CD14-positive monocyte (primary cell): ENCODE measurements around the gene CHEK1. TPM values are rescaled to one million over a fixed set of nuclear protein-coding genes. Genes with fewer than 3 reads are reported as not detected.

Experiments
- DNase-seq, 3 donors: peaks; one replicate each; pipeline ENCODE4 v3.0.0-alpha.2; 2011 to 2022
- H2AFZ ChIP-seq: 2 replicates; pipeline ENCODE4 v1.6.0; 2012; ENCODE audit warnings: mild to moderate bottlenecking, low read depth, low read length, inconsistent platforms; ENCODE audit not compliant: insufficient read depth, poor library complexity, severe bottlenecking
- H3K27ac ChIP-seq, 2 donors: 1 replicate in 1 of 2; 2 replicates in 1 of 2; pipeline ENCODE4 v1.5.1; 2012 to 2013; ENCODE audit warnings: low read length in 2 of 2, control low read depth in 1 of 2, inconsistent platforms in 1 of 2, low read depth in 1 of 2, mild to moderate bottlenecking in 1 of 2
- H3K27me3 ChIP-seq, 2 donors: one replicate each; pipeline versions ENCODE4 v1.6.0 to v1.6.1; 2011 to 2013; ENCODE audit warnings: low read length in 2 of 2; ENCODE audit not compliant: control insufficient read depth in 2 of 2, insufficient read depth in 2 of 2
- H3K36me3 ChIP-seq, 2 donors: replicated peaks in 1 of 2; 1 replicate in 1 of 2; 2 replicates in 1 of 2; pipeline versions ENCODE4 v1.5.1 to v1.6.1; 2012 to 2013; ENCODE audit warnings: low read length in 2 of 2, control low read depth in 1 of 2, inconsistent platforms in 1 of 2, mild to moderate bottlenecking in 1 of 2; ENCODE audit not compliant: insufficient read depth in 2 of 2, control insufficient read depth in 1 of 2
- H3K4me1 ChIP-seq, 2 donors: 1 replicate in 1 of 2; 2 replicates in 1 of 2; pipeline versions ENCODE4 v1.5.1 to v1.6.1; 2012 to 2013; ENCODE audit warnings: low read length in 2 of 2, control low read depth in 1 of 2, inconsistent platforms in 1 of 2, mild to moderate bottlenecking in 1 of 2, moderate library complexity in 1 of 2; ENCODE audit not compliant: insufficient read depth in 2 of 2, control insufficient read depth in 1 of 2
- H3K4me2 ChIP-seq: replicated peaks from 2 replicates; pipeline ENCODE3; 2012; ENCODE audit warnings: low read length, moderate library complexity, mild to moderate bottlenecking; ENCODE audit not compliant: poor library complexity, severe bottlenecking; ENCODE audit errors: extremely low read depth
- H3K4me3 ChIP-seq, 3 experiments: fragments of 200-600 bp in 1 of 3; sonication (generic) in 1 of 3; replicated peaks in 1 of 3; 1 replicate in 2 of 3; 2 replicates in 1 of 3; pipeline ENCODE4 v1.5.1; 2011 to 2013; ENCODE audit warnings: low read length in 3 of 3, mild to moderate bottlenecking in 3 of 3, control low read depth in 2 of 3, low read depth in 2 of 3, inconsistent platforms in 1 of 3, moderate library complexity in 1 of 3
- H3K79me2 ChIP-seq: 2 replicates; pipeline ENCODE4 v1.6.0; 2012; ENCODE audit warnings: mild to moderate bottlenecking, control low read depth, inconsistent platforms, low read length, moderate library complexity; ENCODE audit not compliant: insufficient read depth
- H3K9ac ChIP-seq: 2 replicates; pipeline ENCODE4 v1.6.0; 2017; ENCODE audit warnings: low read length, mild to moderate bottlenecking; ENCODE audit not compliant: insufficient read depth, poor library complexity, severe bottlenecking
- H3K9me3 ChIP-seq, 2 donors: replicated peaks in 1 of 2; 1 replicate in 1 of 2; 2 replicates in 1 of 2; pipeline versions ENCODE4 v1.5.1 to v1.6.1; 2012 to 2013; ENCODE audit warnings: low read length in 2 of 2, control low read depth in 1 of 2; ENCODE audit not compliant: control insufficient read depth in 1 of 2, insufficient read depth in 1 of 2
- H4K20me1 ChIP-seq: 2 replicates; pipeline ENCODE4 v1.6.0; 2012; ENCODE audit warnings: mild to moderate bottlenecking, low read length, control low read depth, moderate library complexity; ENCODE audit not compliant: insufficient read depth
- H3K27ac Mint-ChIP-seq, 7 donors: one replicate each; pipeline ENCODE4 v1.8.0; 2020; ENCODE audit warnings: mild to moderate bottlenecking in 7 of 7, mixed read lengths in 7 of 7, moderate library complexity in 6 of 7, inconsistent platforms in 2 of 7
- H3K27me3 Mint-ChIP-seq, 3 donors: one replicate each; pipeline ENCODE4 v1.8.0; 2021 to 2022; ENCODE audit warnings: low read depth in 3 of 3, mild to moderate bottlenecking in 3 of 3, mixed read lengths in 3 of 3, moderate library complexity in 3 of 3, inconsistent platforms in 1 of 3
- H3K36me3 Mint-ChIP-seq, 2 donors: one replicate each; pipeline ENCODE4 v1.8.0; 2020; ENCODE audit warnings: mixed read lengths in 2 of 2, inconsistent platforms in 1 of 2, mild to moderate bottlenecking in 1 of 2
- H3K4me1 Mint-ChIP-seq: one replicate; pipeline ENCODE4 v1.8.0; 2020; ENCODE audit warnings: mild to moderate bottlenecking, mixed read lengths
- H3K4me3 Mint-ChIP-seq, 2 donors: one replicate each; pipeline ENCODE4 v1.8.0; 2020; ENCODE audit warnings: mild to moderate bottlenecking in 2 of 2, mixed read lengths in 2 of 2, moderate library complexity in 1 of 2
- H3K9me3 Mint-ChIP-seq, 7 donors: one replicate each; pipeline ENCODE4 v1.8.0; 2020 to 2022; ENCODE audit warnings: mixed read lengths in 7 of 7, mild to moderate bottlenecking in 6 of 7, moderate library complexity in 6 of 7, inconsistent platforms in 2 of 7
- CTCF ChIP-seq: fragments of 200-600 bp; IDR thresholded peaks from one replicate; pipeline ENCODE4 v1.8.0; 2022; ENCODE audit warnings: antibody characterized with exemption, mild to moderate bottlenecking
- WGBS: methylation state at CpG from one replicate; pipeline ENCODE4 v1.1.5; 2013; ENCODE audit warnings: missing lambda C conversion rate; ENCODE audit not compliant: insufficient coverage; 5-methylcytosine and 5-hydroxymethylcytosine counted together
- intact Hi-C, 2 donors: fragments of 100-400 bp; cut with micrococcal nuclease; formaldehyde crosslinking; loops; one replicate each; pipeline versions ENCODE4 v1.15.0 to v1.15.1; 2023
- polyA plus RNA-seq, 3 donors: library from polyadenylated mRNA; depleted of rRNA in 1 of 3; unstranded in 2 of 3; stranded (reverse) in 1 of 3; fragments of 300-500 nt in 2 of 3; fragments of >200 nt in 1 of 3; fragmentation: Illumina TruSeq in 2 of 3; gene quantifications; 1 replicate in 2 of 3; 2 replicates in 1 of 3; pipeline ENCODE4 v1.2.3, GENCODE V29; 2012 to 2021

Gene CHEK1
- polyA plus RNA-seq, 3 donors, result 0.18 to 0.55 (median 0.43) TPM

- H3K9me3 ChIP-seq, result no peaks in the 10 kb centered on the region
- Mint-ChIP-seq H3K9me3 (no peaks in the 10 kb centered on the region), H3K4me1 (no peaks in the 10 kb centered on the region), H3K27ac (no peak overlapping the region), H3K27me3 (no peaks in the 10 kb centered on the region), H3K4me3 (no peak overlapping the region), H3K36me3 (peaks cover 24 to 26% of the 10 kb centered on the region in 2 donors)
- intact Hi-C loops, result no loop called here
- H3K79me2 ChIP-seq, result no peaks in the 10 kb centered on the region
- peaks cover 3 to 36% of the 10 kb centered on the region in 2 donors for H3K36me3 ChIP-seq
- no peak overlapping the region for H3K4me3 ChIP-seq
- no peak overlapping the region for H2AFZ ChIP-seq
- no peak overlapping the region for H3K4me2 ChIP-seq
- TF ChIP-seq CTCF, result no peak
- no peak overlapping the region for H3K27ac ChIP-seq
- no peak overlapping the region for H3K9ac ChIP-seq
- H3K4me1 ChIP-seq, result no peaks in the 10 kb centered on the region
- H3K27me3 ChIP-seq, result no peaks in the 10 kb centered on the region
- no peaks in the 10 kb centered on the region for H4K20me1 ChIP-seq
- no peak for DNase-seq
- WGBS, result 100% methylated on average over 1 of the region's 2 CpGs
Measured at GRCh38 chr11:125675196-125675595, 50.2 kb downstream of the CHEK1 start.

GRCh38 chr11:125679397-125679796 lies 54.4 kb downstream of the CHEK1 start:
- Histone ChIP-seq H3K27ac (no peak overlapping the region), H3K4me2 (no peak overlapping the region), H2AFZ (no peak overlapping the region), H3K79me2 (no peaks in the 10 kb centered on the region), H3K27me3 (no peaks in the 10 kb centered on the region), H3K9me3 (no peaks in the 10 kb centered on the region), H3K9ac (no peak overlapping the region), H4K20me1 (no peaks in the 10 kb centered on the region), H3K4me3 (no peak overlapping the region), H3K4me1 (no peaks in the 10 kb centered on the region), H3K36me3 (peaks cover 3 to 23% of the 10 kb centered on the region in 2 donors)
- WGBS, result no CpG with 5 or more reads among the region's 4 CpGs
- TF ChIP-seq CTCF, result no peak
- no peaks in the 10 kb centered on the region for H3K9me3 Mint-ChIP-seq
- no peak for DNase-seq
- H3K4me1 Mint-ChIP-seq, result no peaks in the 10 kb centered on the region
- intact Hi-C loops, result no loop called here
- no peak overlapping the region for H3K4me3 Mint-ChIP-seq
- peak overlapping the region in 1 of 7 donors; percentile 59 for H3K27ac Mint-ChIP-seq
- no peaks in the 10 kb centered on the region for H3K27me3 Mint-ChIP-seq
- peaks cover 18 to 23% of the 10 kb centered on the region in 2 donors for H3K36me3 Mint-ChIP-seq
